SU-DHL-6 (cell line): ENCODE data around the gene LRIG1.

Experiments
- H2AFZ ChIP-seq: fragments of 200-600 bp; sonication (generic); 2 replicates; pipeline ENCODE4 v1.6.1; 2014; ENCODE audit warnings: low read depth, mild to moderate bottlenecking, moderate library complexity, mixed read lengths, antibody characterized with exemption, low read length; ENCODE audit not compliant: severe bottlenecking
- H3F3A ChIP-seq: fragments of 200-600 bp; shearing (Covaris generic); 2 replicates; pipeline ENCODE4 v1.6.0; 2016; ENCODE audit warnings: antibody characterized with exemption, mild to moderate bottlenecking; ENCODE audit not compliant: insufficient read depth
- H3K27ac ChIP-seq: fragments of 200-600 bp; sonication (generic); 2 replicates; pipeline ENCODE4 v1.5.1; 2016; ENCODE audit warnings: low read depth, mild to moderate bottlenecking, low read length, moderate library complexity, mixed read lengths
- H3K27me3 ChIP-seq: fragments of 200-600 bp; sonication (generic), shearing (Covaris generic); 2 replicates; pipeline ENCODE4 v1.6.0; 2014; ENCODE audit warnings: mild to moderate bottlenecking, low read length
- H3K36me3 ChIP-seq: fragments of 200-600 bp; sonication (generic); 2 replicates; pipeline ENCODE4 v1.6.1; 2014; ENCODE audit warnings: mild to moderate bottlenecking, low read length, mixed read lengths
- H3K4me2 ChIP-seq: fragments of 300-600, 200-600 bp; shearing (Covaris generic), sonication (generic); 2 replicates; pipeline ENCODE4 v1.6.0; 2014; ENCODE audit warnings: low read length, low read depth, mild to moderate bottlenecking; ENCODE audit not compliant: poor library complexity, severe bottlenecking
- H3K4me3 ChIP-seq: fragments of 200-600 bp; sonication (generic); 2 replicates; pipeline ENCODE4 v1.5.1; 2014; ENCODE audit warnings: antibody characterized with exemption, low read length, mild to moderate bottlenecking, mixed read lengths; ENCODE audit not compliant: insufficient read depth, poor library complexity, severe bottlenecking
- H3K79me2 ChIP-seq: fragments of 200-600 bp; sonication (generic); 2 replicates; pipeline ENCODE4 v1.6.1; 2014; ENCODE audit warnings: mild to moderate bottlenecking, low read length, moderate library complexity; ENCODE audit not compliant: insufficient read depth
- H3K9ac ChIP-seq: fragments of 200-600 bp; sonication (generic); 2 replicates; pipeline ENCODE4 v1.7.0; 2014; ENCODE audit warnings: mild to moderate bottlenecking, low read length
- H3K9me2 ChIP-seq: fragments of 200-600 bp; sonication (generic); replicated peaks from 2 replicates; pipeline ENCODE4 v1.6.1; 2014; ENCODE audit warnings: low read length; ENCODE audit not compliant: insufficient read depth
- H3K9me3 ChIP-seq: fragments of 200-600 bp; sonication (generic); 2 replicates; pipeline ENCODE4 v1.6.1; 2014; ENCODE audit warnings: low read length, mixed read lengths; ENCODE audit not compliant: insufficient read depth
- H4K20me1 ChIP-seq: fragments of 200-600 bp; sonication (generic); 2 replicates; pipeline ENCODE4 v1.6.1; 2014; ENCODE audit warnings: low read depth, mild to moderate bottlenecking, antibody characterized with exemption, low read length, moderate library complexity, mixed read lengths
- EZH2phosphoT487 ChIP-seq: fragments of 200-600 bp; sonication (generic), shearing (Covaris generic); conservative IDR thresholded peaks from 2 replicates; pipeline ENCODE4 v1.6.1; 2018; ENCODE audit warnings: mild to moderate bottlenecking, antibody characterized with exemption, low read length, moderate library complexity, mixed read lengths
- TF ChIP-seq, protein P1 (sequence below): fragments of 200-600 bp; sonication (generic); IDR thresholded peaks from one replicate; pipeline ENCODE4 v1.5.1; 2017; ENCODE audit warnings: antibody characterized with exemption, mild to moderate bottlenecking, low read length, moderate library complexity; ENCODE audit not compliant: insufficient read depth, poor library complexity, severe bottlenecking

Gene LRIG1

DNA sequence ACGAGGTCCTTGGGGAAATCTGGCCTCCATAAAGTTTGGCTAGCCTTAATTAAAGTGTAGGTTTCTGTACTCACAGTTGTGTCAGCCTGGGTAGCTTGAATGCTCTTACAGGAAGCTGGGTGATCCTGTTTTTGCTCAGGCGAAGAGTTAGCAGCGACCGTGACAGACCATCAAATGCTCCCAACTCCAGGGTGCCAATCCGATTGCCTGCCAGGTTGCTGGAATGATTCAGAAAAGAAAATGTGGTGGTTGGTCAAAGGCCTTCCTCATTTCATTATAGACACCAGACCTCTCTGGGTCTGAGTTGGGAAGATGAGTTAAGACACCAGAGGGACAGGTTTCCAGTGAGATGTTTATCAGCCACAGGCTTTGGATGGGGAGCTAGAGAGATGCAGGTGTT is 86.0 kb downstream of the LRIG1 start:
- H3K9me2 ChIP-seq, result no peaks in the 10 kb centered on the region
- H3K27me3 ChIP-seq, result no peaks in the 10 kb centered on the region
- H3K4me2 ChIP-seq, result no peak overlapping the region
- TF ChIP-seq, protein P1, sequence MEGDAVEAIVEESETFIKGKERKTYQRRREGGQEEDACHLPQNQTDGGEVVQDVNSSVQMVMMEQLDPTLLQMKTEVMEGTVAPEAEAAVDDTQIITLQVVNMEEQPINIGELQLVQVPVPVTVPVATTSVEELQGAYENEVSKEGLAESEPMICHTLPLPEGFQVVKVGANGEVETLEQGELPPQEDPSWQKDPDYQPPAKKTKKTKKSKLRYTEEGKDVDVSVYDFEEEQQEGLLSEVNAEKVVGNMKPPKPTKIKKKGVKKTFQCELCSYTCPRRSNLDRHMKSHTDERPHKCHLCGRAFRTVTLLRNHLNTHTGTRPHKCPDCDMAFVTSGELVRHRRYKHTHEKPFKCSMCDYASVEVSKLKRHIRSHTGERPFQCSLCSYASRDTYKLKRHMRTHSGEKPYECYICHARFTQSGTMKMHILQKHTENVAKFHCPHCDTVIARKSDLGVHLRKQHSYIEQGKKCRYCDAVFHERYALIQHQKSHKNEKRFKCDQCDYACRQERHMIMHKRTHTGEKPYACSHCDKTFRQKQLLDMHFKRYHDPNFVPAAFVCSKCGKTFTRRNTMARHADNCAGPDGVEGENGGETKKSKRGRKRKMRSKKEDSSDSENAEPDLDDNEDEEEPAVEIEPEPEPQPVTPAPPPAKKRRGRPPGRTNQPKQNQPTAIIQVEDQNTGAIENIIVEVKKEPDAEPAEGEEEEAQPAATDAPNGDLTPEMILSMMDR, result no peak
- TF ChIP-seq EZH2phosphoT487, result no peak
- no peaks in the 10 kb centered on the region for H3F3A ChIP-seq
- H3K9me3 ChIP-seq, result no peaks in the 10 kb centered on the region
- no peak overlapping the region for H3K27ac ChIP-seq
- no peaks in the 10 kb centered on the region for H3K36me3 ChIP-seq
- no peak overlapping the region for H3K9ac ChIP-seq
- no peaks in the 10 kb centered on the region for H3K79me2 ChIP-seq
- H4K20me1 ChIP-seq, result no peaks in the 10 kb centered on the region
- no peak overlapping the region for H3K4me3 ChIP-seq
- H2AFZ ChIP-seq, result no peak overlapping the region

DNA sequence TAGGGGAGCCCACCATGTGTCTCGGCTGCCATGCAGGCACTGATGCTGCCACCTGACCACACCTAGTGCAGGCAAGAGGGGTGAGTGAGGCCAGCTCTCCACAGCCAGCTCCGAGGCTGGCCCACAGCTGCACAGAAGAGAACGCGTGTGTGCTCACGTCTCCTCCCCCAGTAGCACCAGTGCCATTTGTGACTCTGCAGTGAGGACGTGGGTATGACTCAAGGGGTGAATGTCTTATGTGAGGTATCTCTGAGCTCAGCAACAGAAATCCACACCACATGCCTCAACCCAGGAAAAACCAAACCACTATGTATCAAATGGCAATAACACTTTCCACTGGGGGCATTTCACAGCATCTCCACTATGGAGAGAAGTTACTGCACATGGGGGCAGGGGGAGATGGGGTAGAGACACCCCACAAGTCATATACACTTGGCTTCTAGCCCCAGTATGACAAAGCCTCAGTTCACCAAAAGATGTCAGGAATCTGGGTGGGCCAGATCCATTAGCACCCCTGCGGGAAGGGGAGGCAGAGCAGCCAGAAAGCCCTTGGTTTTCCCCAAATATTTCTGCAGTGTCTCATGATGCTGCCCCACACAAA is 87.6 kb downstream of the LRIG1 start:
- Histone ChIP-seq H3K27me3 (no peaks in the 10 kb centered on the region), H3K4me3 (no peak overlapping the region), H3K36me3 (no peaks in the 10 kb centered on the region), H2AFZ (no peak overlapping the region), H3K27ac (no peak overlapping the region), H3K9me2 (no peaks in the 10 kb centered on the region), H3K79me2 (no peaks in the 10 kb centered on the region), H4K20me1 (no peaks in the 10 kb centered on the region), H3K4me2 (no peak overlapping the region), H3K9ac (no peak overlapping the region), H3K9me3 (no peaks in the 10 kb centered on the region), H3F3A (no peaks in the 10 kb centered on the region)
- no peak for TF ChIP-seq EZH2phosphoT487
- TF ChIP-seq, protein P1, result no peak

DNA sequence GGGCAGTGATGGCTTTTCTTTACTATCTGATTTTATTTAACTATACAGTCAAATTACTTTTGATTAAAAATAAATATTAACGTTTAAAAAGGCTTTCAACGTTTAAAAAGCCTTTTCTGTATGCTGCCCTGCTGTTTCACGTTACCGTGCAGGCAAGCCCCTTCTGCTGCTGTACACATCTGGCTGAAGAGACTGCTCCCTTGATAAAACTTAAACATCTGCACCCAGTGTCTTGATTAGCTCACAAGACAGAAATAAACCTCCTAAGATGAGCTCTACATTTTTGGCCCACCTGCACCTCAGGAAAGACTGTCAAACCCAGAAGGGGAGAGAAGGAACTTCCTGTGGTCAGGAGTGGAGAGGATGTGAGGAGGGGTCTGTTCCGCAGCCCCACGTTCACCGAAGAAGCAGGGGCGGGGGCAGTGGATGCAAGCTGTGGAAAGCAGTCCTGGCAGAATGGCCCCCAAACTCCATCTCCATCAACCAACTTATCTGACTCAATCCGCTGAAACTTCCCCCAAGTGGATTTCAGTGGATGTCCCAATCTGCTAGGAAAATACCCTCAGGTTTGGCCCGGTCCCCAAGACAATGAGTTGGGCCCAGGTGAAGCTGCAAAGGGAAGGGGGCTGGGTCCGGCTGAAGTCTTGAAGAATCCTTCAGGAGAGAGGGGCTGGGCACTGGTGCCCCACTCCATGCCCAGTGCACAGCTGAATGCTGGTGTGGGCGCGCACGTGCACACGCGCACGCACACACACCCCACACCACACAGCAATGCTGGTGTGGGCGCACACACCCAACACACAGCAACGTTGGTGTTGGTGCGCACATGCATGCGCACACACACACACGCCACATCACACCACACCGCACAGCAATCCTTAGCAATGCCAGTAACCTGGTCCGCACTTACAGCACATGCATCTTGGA is 88.6 kb downstream of the LRIG1 start:
- no peak overlapping the region for H3K9ac ChIP-seq
- no peak overlapping the region for H2AFZ ChIP-seq
- H3K9me2 ChIP-seq, result no peaks in the 10 kb centered on the region
- no peaks in the 10 kb centered on the region for H3K27me3 ChIP-seq
- H3K4me3 ChIP-seq, result no peak overlapping the region
- no peaks in the 10 kb centered on the region for H3F3A ChIP-seq
- no peaks in the 10 kb centered on the region for H3K9me3 ChIP-seq
- TF ChIP-seq, protein P1, result no peak
- no peak for TF ChIP-seq EZH2phosphoT487
- no peaks in the 10 kb centered on the region for H4K20me1 ChIP-seq
- H3K27ac ChIP-seq, result no peak overlapping the region
- H3K36me3 ChIP-seq, result no peaks in the 10 kb centered on the region
- no peaks in the 10 kb centered on the region for H3K79me2 ChIP-seq
- no peak overlapping the region for H3K4me2 ChIP-seq
